Neural cell (in vitro differentiated cells): ENCODE data around the gene PRKCE.

Experiments
- EP300 ChIP-seq: fragments of 450-650 bp; conservative IDR thresholded peaks from 2 replicates; pipeline ENCODE4 v1.6.1; 2014; ENCODE audit warnings: antibody characterized with exemption, mild to moderate bottlenecking, moderate library complexity; ENCODE audit not compliant: poor library complexity, severe bottlenecking
- EZH2 ChIP-seq: fragments of 200-600, 300-800 bp; shearing (Covaris generic), sonication (generic); IDR thresholded peaks from 2 replicates; pipeline ENCODE4 v1.6.1; 2014; ENCODE audit warnings: antibody characterized with exemption, low read length, borderline replicate concordance, mild to moderate bottlenecking; ENCODE audit not compliant: insufficient read depth, poor library complexity, severe bottlenecking
- POLR2AphosphoS5 ChIP-seq: IDR thresholded peaks from 2 replicates; pipeline ENCODE4 v1.6.1; 2012
- RAD21 ChIP-seq: fragments of 450-650 bp; conservative IDR thresholded peaks from 2 replicates; pipeline ENCODE4 v1.6.1; 2014; ENCODE audit warnings: antibody characterized with exemption, mild to moderate bottlenecking, moderate library complexity
- TAF1 ChIP-seq: IDR thresholded peaks from 2 replicates; pipeline ENCODE4 v1.6.1; 2012; ENCODE audit warnings: low read depth
- TF ChIP-seq, protein P1 (sequence below): fragments of 450-650 bp; IDR thresholded peaks from 2 replicates; pipeline ENCODE4 v1.5.1; 2014; ENCODE audit warnings: antibody characterized with exemption, mild to moderate bottlenecking, moderate library complexity; ENCODE audit not compliant: poor library complexity, severe bottlenecking

DNA sequence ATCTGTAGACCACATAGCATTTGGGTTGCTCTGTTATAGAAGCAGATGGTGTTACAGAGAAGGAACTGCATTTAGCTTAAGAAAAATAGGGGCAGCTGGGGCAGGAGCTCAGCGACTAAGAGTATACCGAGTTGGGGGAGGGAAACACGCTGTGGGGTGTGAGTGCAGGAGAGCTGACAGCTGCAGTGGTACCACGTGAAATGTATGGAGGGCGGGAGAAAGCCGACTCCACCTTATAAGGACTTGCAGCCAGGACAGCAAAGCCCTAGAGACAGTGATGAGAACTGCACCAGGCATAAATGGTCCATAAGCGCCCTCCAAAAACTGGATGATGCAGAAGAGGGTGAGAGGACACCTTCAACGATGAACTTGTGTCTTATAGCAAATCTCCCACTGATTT, 237.6 kb downstream of the PRKCE start:
- TF ChIP-seq, protein P1, sequence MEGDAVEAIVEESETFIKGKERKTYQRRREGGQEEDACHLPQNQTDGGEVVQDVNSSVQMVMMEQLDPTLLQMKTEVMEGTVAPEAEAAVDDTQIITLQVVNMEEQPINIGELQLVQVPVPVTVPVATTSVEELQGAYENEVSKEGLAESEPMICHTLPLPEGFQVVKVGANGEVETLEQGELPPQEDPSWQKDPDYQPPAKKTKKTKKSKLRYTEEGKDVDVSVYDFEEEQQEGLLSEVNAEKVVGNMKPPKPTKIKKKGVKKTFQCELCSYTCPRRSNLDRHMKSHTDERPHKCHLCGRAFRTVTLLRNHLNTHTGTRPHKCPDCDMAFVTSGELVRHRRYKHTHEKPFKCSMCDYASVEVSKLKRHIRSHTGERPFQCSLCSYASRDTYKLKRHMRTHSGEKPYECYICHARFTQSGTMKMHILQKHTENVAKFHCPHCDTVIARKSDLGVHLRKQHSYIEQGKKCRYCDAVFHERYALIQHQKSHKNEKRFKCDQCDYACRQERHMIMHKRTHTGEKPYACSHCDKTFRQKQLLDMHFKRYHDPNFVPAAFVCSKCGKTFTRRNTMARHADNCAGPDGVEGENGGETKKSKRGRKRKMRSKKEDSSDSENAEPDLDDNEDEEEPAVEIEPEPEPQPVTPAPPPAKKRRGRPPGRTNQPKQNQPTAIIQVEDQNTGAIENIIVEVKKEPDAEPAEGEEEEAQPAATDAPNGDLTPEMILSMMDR, result no peak
- TF ChIP-seq TAF1, result no peak
- TF ChIP-seq POLR2AphosphoS5, result no peak
- TF ChIP-seq EP300, result no peak
- no peak for TF ChIP-seq EZH2
- TF ChIP-seq RAD21, result no peak
